HG02571 (cell line): ENCODE results near the gene CDRT15.
"Not testable (repeated sequence)": the region's sequence is repeated elsewhere in the genome, so short reads cannot be mapped to it uniquely, and the experiment has no call there.

Experiments used
- ATAC-seq: cut with Tn5 transposase; IDR thresholded peaks from one replicate; pipeline ENCODE4 v1.9.1; 2021; ENCODE audit warnings: mild to moderate bottlenecking, moderate library complexity; ENCODE audit not compliant: unreplicated experiment

Gene CDRT15

GRCh38 chr17:14190774-14191173 lies 45.9 kb downstream of the CDRT15 start:
- not testable (repeated sequence) for ATAC-seq

DNA sequence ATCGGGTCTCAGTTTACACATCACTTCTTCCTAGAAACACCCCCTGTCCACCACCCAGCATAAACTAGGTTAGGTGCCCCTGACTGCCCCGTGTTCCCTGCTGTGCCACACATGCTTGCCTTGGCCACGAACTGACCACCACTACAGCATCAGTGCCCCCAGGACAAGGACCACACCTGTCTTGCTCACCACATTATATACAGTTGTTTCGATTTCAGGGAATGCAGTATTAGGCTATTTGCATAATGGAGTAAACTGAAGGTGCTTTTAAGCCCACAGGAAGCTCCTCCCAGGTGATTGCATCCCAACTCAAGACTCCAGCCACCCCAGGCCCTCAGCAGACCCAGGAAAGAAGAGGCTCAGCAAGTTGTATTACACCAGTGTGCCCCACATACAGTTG lies 50.2 kb downstream of the CDRT15 start:
- ATAC-seq: not testable (repeated sequence)
